Keratinocyte (primary cell): Measurements from ENCODE around the gene ZCCHC3. TPM values are rescaled to one million over a fixed set of nuclear protein-coding genes. Genes with fewer than 3 reads are reported as not detected.

Experiments
- DNase-seq: peaks from one replicate; pipeline ENCODE4 v3.0.0-alpha.2; 2011; ENCODE audit warnings: low read depth, missing footprints, low spot score
- FAIRE-seq: peaks from 2 replicates; lab custom pipeline; 2011; peaks lifted over from hg19 to GRCh38; lab: Jason Lieb, UNC
- H2AFZ ChIP-seq: 2 replicates; pipeline ENCODE4 v1.6.0; 2012; ENCODE audit warnings: low read length, control low read depth, inconsistent platforms; ENCODE audit not compliant: control insufficient read depth
- H3K27ac ChIP-seq: 2 replicates; pipeline ENCODE4 v1.5.1; 2011; ENCODE audit warnings: low read length; ENCODE audit not compliant: control insufficient read depth, insufficient read depth
- H3K27me3 ChIP-seq: 3 replicates; pipeline ENCODE4 v1.6.0; 2011; ENCODE audit warnings: low read length; ENCODE audit not compliant: control insufficient read depth, insufficient read depth; ENCODE audit errors: extremely low read depth
- H3K36me3 ChIP-seq, 2 experiments: 2 replicates in 1 of 2; 3 replicates in 1 of 2; pipeline ENCODE4 v1.5.1; 2011; ENCODE audit warnings: low read length in 2 of 2, mild to moderate bottlenecking in 1 of 2; ENCODE audit not compliant: control insufficient read depth in 2 of 2, insufficient read depth in 2 of 2; ENCODE audit errors: extremely low read depth in 1 of 2
- H3K4me1 ChIP-seq: 3 replicates; pipeline ENCODE4 v1.5.1; 2011; ENCODE audit warnings: low read length; ENCODE audit not compliant: control insufficient read depth, insufficient read depth; ENCODE audit errors: extremely low read depth
- H3K4me2 ChIP-seq: 3 replicates; pipeline ENCODE4 v1.6.0; 2011; ENCODE audit warnings: low read depth, low read length; ENCODE audit not compliant: control insufficient read depth, insufficient read depth; ENCODE audit errors: extremely low read depth
- H3K4me3 ChIP-seq, 3 experiments: fragments of 200-600 bp in 1 of 3; sonication (generic) in 1 of 3; 2 replicates in 2 of 3; 3 replicates in 1 of 3; pipeline ENCODE4 v1.5.1; 2011 to 2016; ENCODE audit warnings: low read length in 3 of 3, mild to moderate bottlenecking in 3 of 3, control low read depth in 2 of 3, inconsistent platforms in 1 of 3, low read depth in 1 of 3, mixed read lengths in 1 of 3, mixed run types in 1 of 3, moderate library complexity in 1 of 3; ENCODE audit not compliant: control insufficient read depth in 2 of 3, insufficient read depth in 2 of 3; ENCODE audit errors: extremely low read depth in 1 of 3
- H3K79me2 ChIP-seq: 2 replicates; pipeline ENCODE4 v1.6.0; 2012; ENCODE audit warnings: low read length; ENCODE audit not compliant: control insufficient read depth, insufficient read depth
- H3K9ac ChIP-seq: 3 replicates; pipeline ENCODE4 v1.6.0; 2011; ENCODE audit warnings: low read length; ENCODE audit not compliant: control insufficient read depth, insufficient read depth; ENCODE audit errors: extremely low read depth
- H3K9me1 ChIP-seq: 3 replicates; pipeline ENCODE4 v1.6.0; 2011; ENCODE audit warnings: low read length; ENCODE audit not compliant: control insufficient read depth, insufficient read depth; ENCODE audit errors: extremely low read depth
- H3K9me3 ChIP-seq: 2 replicates; pipeline ENCODE4 v1.5.1; 2012; ENCODE audit warnings: low read depth, low read length; ENCODE audit not compliant: control insufficient read depth
- H4K20me1 ChIP-seq: 3 replicates; pipeline ENCODE4 v1.6.0; 2011; ENCODE audit warnings: low read length; ENCODE audit not compliant: control insufficient read depth, insufficient read depth; ENCODE audit errors: extremely low read depth
- CTCF ChIP-seq, 3 experiments: IDR thresholded peaks in 1 of 3; conservative IDR thresholded peaks in 1 of 3; optimal IDR thresholded peaks in 1 of 3; 2 replicates in 2 of 3; 3 replicates in 1 of 3; pipeline versions ENCODE3 to v1.5.1; 2011; ENCODE audit warnings: low read length in 3 of 3, mild to moderate bottlenecking in 3 of 3, moderate library complexity in 2 of 3, control low read depth in 1 of 3, inconsistent platforms in 1 of 3; ENCODE audit not compliant: insufficient read depth in 2 of 3; ENCODE audit errors: extremely low read depth in 1 of 3
- EZH2 ChIP-seq: IDR thresholded peaks from one replicate; pipeline ENCODE4 v1.6.1; 2012; ENCODE audit warnings: inconsistent platforms, mild to moderate bottlenecking, low read length, moderate library complexity
- dilution Hi-C: fragments of 300-500 bp; cut with MboI; formaldehyde crosslinking; loops from one replicate; pipeline ENCODE4 v1.7.0; 2020; ENCODE audit warnings: low sequenced_read_pairs; ENCODE audit not compliant: extremely low pct_ligation_motif_present
- polyA plus RNA-seq, 5 experiments: library from polyadenylated mRNA; depleted of rRNA in 3 of 5; stranded (reverse) in 3 of 5; stranded (forward) in 1 of 5; unstranded in 1 of 5; fragments of >200 nt; gene quantifications; 1 replicate in 1 of 5; 2 replicates in 3 of 5; 3 replicates in 1 of 5; pipeline versions ENCODE4 v1.2.1 to v1.2.3, GENCODE V29; 2011 to 2012; ENCODE audit warnings: missing spikeins in 2 of 5, low read depth in 1 of 5, low replicate concordance in 1 of 5

ZCCHC3 gene
- polyA plus RNA-seq, 1 donor (not counting 4 experiments of a cell fraction or from before 2014, with no cell fraction given) = 5.7 TPM

GRCh38 chr20:328975-329695 lies 31.8 kb downstream of the ZCCHC3 start:
- FAIRE-seq (no peak), DNase-seq (no peak)
- dilution Hi-C loops = loop anchor here (10.0 kb wide), 1 partner anchor 84 kb away; no protein-coding TSS in a partner anchor
- TF ChIP-seq EZH2 (no peak), CTCF (optimal IDR thresholded peaks at IDR 0.05 in 1 of 3, IDR thresholded peaks at IDR 0.05 in 1 of 3, conservative IDR thresholded peaks at IDR 0.05 in 1 of 3; ENCODE audit: extremely low read depth in 1 of 3, insufficient read depth in 2 of 3, low read length in 3 of 3) (no peak)
- Histone ChIP-seq H3K4me1 (peaks cover 9% of the 10 kb centered on the region), H3K9me3 (no peaks in the 10 kb centered on the region), H3K27ac (no peak overlapping the region), H3K9me1 (no peaks in the 10 kb centered on the region), H3K36me3 (peaks cover 0 to 2% of the 10 kb centered on the region in 2 experiments), H2AFZ (no peak overlapping the region), H3K9ac (no peak overlapping the region), H3K79me2 (no peaks in the 10 kb centered on the region), H3K4me3 (no peak overlapping the region), H3K27me3 (no peaks in the 10 kb centered on the region), H4K20me1 (peaks cover 3% of the 10 kb centered on the region), H3K4me2 (no peak overlapping the region)

- Histone ChIP-seq H3K4me3 (no peak overlapping the region), H3K27ac (no peak overlapping the region), H3K79me2 (no peaks in the 10 kb centered on the region), H4K20me1 (peaks cover 3% of the 10 kb centered on the region), H3K9ac (no peak overlapping the region), H3K4me2 (no peak overlapping the region), H3K9me3 (no peaks in the 10 kb centered on the region), H3K36me3 (peaks cover 0 to 2% of the 10 kb centered on the region in 2 experiments), H3K9me1 (no peaks in the 10 kb centered on the region), H3K4me1 (peaks cover 9% of the 10 kb centered on the region), H2AFZ (no peak overlapping the region), H3K27me3 (no peaks in the 10 kb centered on the region)
- dilution Hi-C loops = loop anchor here (10.0 kb wide), 1 partner anchor 85 kb away; no protein-coding TSS in a partner anchor
- FAIRE-seq (no peak), DNase-seq (no peak)
- TF ChIP-seq EZH2 (no peak), CTCF (optimal IDR thresholded peaks at IDR 0.05 in 1 of 3, IDR thresholded peaks at IDR 0.05 in 1 of 3, conservative IDR thresholded peaks at IDR 0.05 in 1 of 3; ENCODE audit: extremely low read depth in 1 of 3, insufficient read depth in 2 of 3, low read length in 3 of 3) (no peak)
These were observed 32.5 kb downstream of the ZCCHC3 start for GRCh38 chr20:329851-330232.
